HepG2 (cell line): Measurements from ENCODE around the gene DYNC2I2. TPM values are rescaled to one million over a fixed set of nuclear protein-coding genes. Genes with fewer than 3 reads are reported as not detected.

Experiments used
- BRD4 ChIP-seq: sonication (generic); formaldehyde crosslinking; IDR thresholded peaks from 2 replicates; pipeline ENCODE4 v1.4.0; 2020; ENCODE audit warnings: missing genetic modification reagents
- CENPBD1 ChIP-seq: sonication (generic); formaldehyde crosslinking; IDR thresholded peaks from 2 replicates; pipeline ENCODE4 v1.8.0; 2022; ENCODE audit warnings: missing genetic modification reagents, low read depth, mild to moderate bottlenecking, borderline replicate concordance
- EP300 ChIP-seq, 3 experiments: sonication (generic) in 1 of 3; formaldehyde crosslinking in 1 of 3; IDR thresholded peaks; 2 replicates each; pipeline versions ENCODE4 v1.5.1 to v1.6.1; 2011 to 2020; ENCODE audit warnings: low read depth in 2 of 3, low read length in 2 of 3, borderline replicate concordance in 1 of 3, improper control_type of control experiment in 1 of 3, mild to moderate bottlenecking in 1 of 3, missing genetic modification reagents in 1 of 3, moderate library complexity in 1 of 3
- FOXM1 ChIP-seq: sonication (generic); formaldehyde crosslinking; IDR thresholded peaks from 2 replicates; pipeline ENCODE4 v1.5.0; 2020; ENCODE audit warnings: missing genetic modification reagents
- MIER2 ChIP-seq: IDR thresholded peaks from 2 replicates; pipeline ENCODE4 v1.6.1; 2016; ENCODE audit warnings: missing biosample characterization, missing genetic modification reagents
- NFATC3 ChIP-seq: sonication (generic); formaldehyde crosslinking; IDR thresholded peaks from 2 replicates; pipeline ENCODE4 v1.5.1; 2020; ENCODE audit warnings: mild to moderate bottlenecking, missing genetic modification reagents
- TFE3 ChIP-seq: IDR thresholded peaks from 2 replicates; pipeline ENCODE4 v1.6.1; 2016
- ZNF235 ChIP-seq: sonication (generic); formaldehyde crosslinking; IDR thresholded peaks from 2 replicates; pipeline ENCODE4 v1.8.1; 2023; ENCODE audit warnings: mild to moderate bottlenecking, missing genetic modification reagents, borderline replicate concordance
- ZNF577 ChIP-seq: sonication (generic); formaldehyde crosslinking; IDR thresholded peaks from 2 replicates; pipeline ENCODE4 v1.4.0; 2020; ENCODE audit warnings: mild to moderate bottlenecking, low read depth, missing genetic modification reagents, borderline replicate concordance
- ZNF816 ChIP-seq: sonication (generic); formaldehyde crosslinking; IDR thresholded peaks from 2 replicates; pipeline ENCODE4 v1.8.0; 2022; ENCODE audit warnings: missing genetic modification reagents, mild to moderate bottlenecking, borderline replicate concordance
- polyA plus RNA-seq, 8 experiments: library from polyadenylated mRNA; depleted of rRNA in 3 of 8; stranded (reverse) in 7 of 8; unstranded in 1 of 8; fragments of >200 nt; fragmentation: Illumina TruSeq in 4 of 8; extraction: Trizol in 4 of 8; gene quantifications; 2 replicates each; pipeline versions ENCODE4 v1.2.1 to v1.2.3, GENCODE V29; 2011 to 2016; ENCODE audit warnings: low read depth in 4 of 8, missing spikeins in 1 of 8, mixed read lengths in 1 of 8; ENCODE audit not compliant: insufficient read depth in 1 of 8
- total RNA-seq, 5 experiments: library from RNA; depleted of rRNA; stranded (reverse); fragments of >200 nt; fragmentation: Illumina TruSeq; extraction: Trizol; gene quantifications; 2 replicates each; pipeline ENCODE4 v1.2.3, GENCODE V29; 2016; ENCODE audit warnings: low read depth in 1 of 5
- TF ChIP-seq, protein P1 (sequence below): sonication (generic); formaldehyde crosslinking; IDR thresholded peaks from 2 replicates; pipeline ENCODE4 v1.4.0; 2020; ENCODE audit warnings: missing genetic modification reagents, borderline replicate concordance
- TF ChIP-seq, protein P2 (sequence below): IDR thresholded peaks from 2 replicates; pipeline ENCODE4 v1.6.1; 2016; ENCODE audit warnings: missing biosample characterization, missing genetic modification reagents, low read depth
- TF ChIP-seq, protein P3 (sequence below), 2 experiments: sonication (generic) in 1 of 2; formaldehyde crosslinking in 1 of 2; IDR thresholded peaks; 2 replicates each; pipeline versions ENCODE4 v1.4.0 to v1.6.1; 2016 to 2020; ENCODE audit warnings: borderline replicate concordance in 1 of 2, low read depth in 1 of 2, mild to moderate bottlenecking in 1 of 2, missing genetic modification reagents in 1 of 2
- TF ChIP-seq, protein P4 (sequence below): sonication (generic); formaldehyde crosslinking; IDR thresholded peaks from 2 replicates; pipeline ENCODE4 v1.8.0; 2023; ENCODE audit warnings: mild to moderate bottlenecking, missing genetic modification reagents
- TF ChIP-seq, protein P5 (sequence below): IDR thresholded peaks from 2 replicates; pipeline ENCODE4 v1.6.1; 2018; ENCODE audit warnings: missing genetic modification reagents

DYNC2I2 gene
- total and polyA plus RNA-seq, 2 of the 13 experiments (the other 11 are each of a cell fraction or from before 2014, with no cell fraction given): 13.7 to 40.2 TPM

DNA sequence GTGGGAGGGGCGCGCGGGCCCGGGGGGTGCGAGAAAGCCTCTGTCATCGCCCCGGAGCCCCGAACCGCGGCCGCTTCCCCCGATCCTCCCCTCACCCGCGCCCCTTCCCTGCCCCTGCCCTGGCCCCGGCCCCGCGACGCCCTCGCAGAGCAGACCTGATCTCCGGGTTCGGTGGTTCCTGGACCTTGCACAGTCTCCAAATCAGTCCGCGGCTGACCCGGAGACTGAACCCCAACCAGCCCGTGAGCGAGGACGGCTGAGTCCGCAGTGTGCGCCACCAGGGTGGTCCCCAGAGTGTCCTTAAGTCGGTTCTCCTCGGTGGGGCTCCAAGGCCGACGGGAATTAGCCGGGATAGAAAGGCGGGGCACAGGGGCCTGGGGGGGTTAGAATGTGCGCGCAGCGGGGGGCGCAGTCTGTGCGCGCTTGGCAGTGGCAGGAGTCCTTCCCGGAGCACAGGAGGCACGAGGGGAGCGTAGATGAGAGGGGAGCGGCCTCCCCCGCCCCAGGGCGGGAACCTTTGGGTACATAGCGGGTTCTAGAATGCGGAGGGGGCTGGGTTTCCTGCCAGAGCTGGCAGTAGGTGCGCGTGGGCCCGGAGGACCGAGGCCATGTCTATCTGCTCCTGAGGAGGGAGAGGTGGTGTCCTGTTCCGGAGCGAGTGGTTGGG, 46.4 kb upstream of the DYNC2I2 start (continued):
- no peak for TF ChIP-seq TFE3 (CRISPR knock-in tag)
- TF ChIP-seq, protein P1, sequence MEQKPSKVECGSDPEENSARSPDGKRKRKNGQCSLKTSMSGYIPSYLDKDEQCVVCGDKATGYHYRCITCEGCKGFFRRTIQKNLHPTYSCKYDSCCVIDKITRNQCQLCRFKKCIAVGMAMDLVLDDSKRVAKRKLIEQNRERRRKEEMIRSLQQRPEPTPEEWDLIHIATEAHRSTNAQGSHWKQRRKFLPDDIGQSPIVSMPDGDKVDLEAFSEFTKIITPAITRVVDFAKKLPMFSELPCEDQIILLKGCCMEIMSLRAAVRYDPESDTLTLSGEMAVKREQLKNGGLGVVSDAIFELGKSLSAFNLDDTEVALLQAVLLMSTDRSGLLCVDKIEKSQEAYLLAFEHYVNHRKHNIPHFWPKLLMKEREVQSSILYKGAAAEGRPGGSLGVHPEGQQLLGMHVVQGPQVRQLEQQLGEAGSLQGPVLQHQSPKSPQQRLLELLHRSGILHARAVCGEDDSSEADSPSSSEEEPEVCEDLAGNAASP (CRISPR knock-in tag): no peak
- no peak for TF ChIP-seq ZNF577
- no peak for TF ChIP-seq MIER2 (CRISPR knock-in tag)
- TF ChIP-seq, protein P2, sequence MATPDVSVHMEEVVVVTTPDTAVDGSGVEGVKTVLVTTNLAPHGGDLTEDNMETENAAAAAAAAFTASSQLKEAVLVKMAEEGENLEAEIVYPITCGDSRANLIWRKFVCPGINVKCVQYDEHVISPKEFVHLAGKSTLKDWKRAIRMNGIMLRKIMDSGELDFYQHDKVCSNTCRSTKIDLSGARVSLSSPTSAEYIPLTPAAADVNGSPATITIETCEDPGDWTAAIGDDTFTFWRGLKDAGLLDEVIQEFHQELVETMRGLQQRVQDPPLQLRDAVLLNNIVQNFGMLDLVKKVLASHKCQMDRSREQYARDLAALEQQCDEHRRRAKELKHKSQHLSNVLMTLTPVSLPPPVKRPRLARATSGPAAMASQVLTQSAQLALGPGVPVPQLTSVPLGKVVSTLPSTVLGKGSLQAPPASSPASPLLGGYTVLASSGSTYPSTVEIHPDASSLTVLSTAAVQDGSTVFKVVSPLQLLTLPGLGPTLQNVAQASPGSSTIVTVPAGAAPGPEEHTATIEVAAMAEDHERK: no peak
- no peak for TF ChIP-seq ZNF816 (CRISPR knock-in tag)
- TF ChIP-seq, protein P3, sequence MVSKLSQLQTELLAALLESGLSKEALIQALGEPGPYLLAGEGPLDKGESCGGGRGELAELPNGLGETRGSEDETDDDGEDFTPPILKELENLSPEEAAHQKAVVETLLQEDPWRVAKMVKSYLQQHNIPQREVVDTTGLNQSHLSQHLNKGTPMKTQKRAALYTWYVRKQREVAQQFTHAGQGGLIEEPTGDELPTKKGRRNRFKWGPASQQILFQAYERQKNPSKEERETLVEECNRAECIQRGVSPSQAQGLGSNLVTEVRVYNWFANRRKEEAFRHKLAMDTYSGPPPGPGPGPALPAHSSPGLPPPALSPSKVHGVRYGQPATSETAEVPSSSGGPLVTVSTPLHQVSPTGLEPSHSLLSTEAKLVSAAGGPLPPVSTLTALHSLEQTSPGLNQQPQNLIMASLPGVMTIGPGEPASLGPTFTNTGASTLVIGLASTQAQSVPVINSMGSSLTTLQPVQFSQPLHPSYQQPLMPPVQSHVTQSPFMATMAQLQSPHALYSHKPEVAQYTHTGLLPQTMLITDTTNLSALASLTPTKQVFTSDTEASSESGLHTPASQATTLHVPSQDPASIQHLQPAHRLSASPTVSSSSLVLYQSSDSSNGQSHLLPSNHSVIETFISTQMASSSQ (IDR thresholded peaks at IDR 0.05; ENCODE audit: low read depth): no peak
- TF ChIP-seq, protein P3 (CRISPR knock-in tag; IDR thresholded peaks at IDR 0.05; ENCODE audit: borderline replicate concordance): no peak
- TF ChIP-seq EP300 (IDR thresholded peaks at IDR 0.05; ENCODE audit: low read depth in 2 of 2, low read length in 2 of 2): no peak
- no peak for TF ChIP-seq EP300 (CRISPR knock-in tag; IDR thresholded peaks at IDR 0.05; ENCODE audit: borderline replicate concordance)
- TF ChIP-seq CENPBD1 (CRISPR knock-in tag): no peak
- TF ChIP-seq ZNF235: no peak
- TF ChIP-seq BRD4 (CRISPR knock-in tag): no peak; the same call in 1 of the 2 replicates
- no peak for TF ChIP-seq FOXM1
- TF ChIP-seq, protein P4, sequence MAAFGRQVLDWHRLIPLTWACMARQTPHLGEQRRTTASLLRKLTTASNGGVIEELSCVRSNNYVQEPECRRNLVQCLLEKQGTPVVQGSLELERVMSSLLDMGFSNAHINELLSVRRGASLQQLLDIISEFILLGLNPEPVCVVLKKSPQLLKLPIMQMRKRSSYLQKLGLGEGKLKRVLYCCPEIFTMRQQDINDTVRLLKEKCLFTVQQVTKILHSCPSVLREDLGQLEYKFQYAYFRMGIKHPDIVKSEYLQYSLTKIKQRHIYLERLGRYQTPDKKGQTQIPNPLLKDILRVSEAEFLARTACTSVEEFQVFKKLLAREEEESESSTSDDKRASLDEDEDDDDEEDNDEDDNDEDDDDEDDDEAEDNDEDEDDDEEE (CRISPR knock-in tag): no peak
- 0 out of 2 replicates have a peak, but pooled peaks have one; percentile 30 for TF ChIP-seq NFATC3 (CRISPR knock-in tag)
- TF ChIP-seq, protein P5, sequence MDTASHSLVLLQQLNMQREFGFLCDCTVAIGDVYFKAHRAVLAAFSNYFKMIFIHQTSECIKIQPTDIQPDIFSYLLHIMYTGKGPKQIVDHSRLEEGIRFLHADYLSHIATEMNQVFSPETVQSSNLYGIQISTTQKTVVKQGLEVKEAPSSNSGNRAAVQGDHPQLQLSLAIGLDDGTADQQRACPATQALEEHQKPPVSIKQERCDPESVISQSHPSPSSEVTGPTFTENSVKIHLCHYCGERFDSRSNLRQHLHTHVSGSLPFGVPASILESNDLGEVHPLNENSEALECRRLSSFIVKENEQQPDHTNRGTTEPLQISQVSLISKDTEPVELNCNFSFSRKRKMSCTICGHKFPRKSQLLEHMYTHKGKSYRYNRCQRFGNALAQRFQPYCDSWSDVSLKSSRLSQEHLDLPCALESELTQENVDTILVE (CRISPR knock-in tag): no peak
